BJ (cell line): ENCODE data around the gene CASKIN2. TPM values are rescaled to one million over a fixed set of nuclear protein-coding genes. Genes with fewer than 3 reads are reported as not detected.

Experiments used
- CTCF ChIA-PET: fragments of 350-600 bp; formaldehyde crosslinking; extraction: SDS; loops from one replicate; lab custom pipeline; 2021; ENCODE audit warnings: antibody characterized with exemption, inconsistent platforms; lab: Yijun Ruan, JAX
- POLR2A ChIA-PET: fragments of 300-600 bp; sonication (Branson Sonifier 250); formaldehyde crosslinking; extraction: SDS; loops from one replicate; lab custom pipeline; 2021; ENCODE audit warnings: antibody characterized with exemption; lab: Charles Lee
- DNase-seq: peaks from one replicate; pipeline ENCODE4 v3.0.0-alpha.2; 2011; ENCODE audit warnings: low read depth
- H3K27me3 ChIP-seq: 2 replicates; pipeline ENCODE4 v1.6.0; 2011; ENCODE audit warnings: low read length; ENCODE audit not compliant: control insufficient read depth, insufficient read depth
- H3K36me3 ChIP-seq: 2 replicates; pipeline ENCODE4 v1.5.1; 2011; ENCODE audit warnings: low read length; ENCODE audit not compliant: control insufficient read depth, insufficient read depth
- H3K4me3 ChIP-seq: 2 replicates; pipeline ENCODE4 v1.5.1; 2011; ENCODE audit warnings: low read depth, mild to moderate bottlenecking, control low read depth, low read length
- CTCF ChIP-seq: IDR thresholded peaks from 2 replicates; pipeline ENCODE4 v1.5.1; 2011; ENCODE audit warnings: low read depth, mild to moderate bottlenecking, control low read depth, inconsistent platforms, low read length, moderate library complexity; ENCODE audit not compliant: insufficient read depth
- polyA plus RNA-seq: library from polyadenylated mRNA; depleted of rRNA; stranded (reverse); fragments of >200 nt; gene quantifications from 2 replicates; pipeline ENCODE4 v1.2.3, GENCODE V29; 2011

The CASKIN2 gene
- polyA plus RNA-seq, 1 experiment: 4.8 TPM

GRCh38 chr17:75512926-75513640 is 2.3 kb downstream of the CASKIN2 start:
- CTCF ChIA-PET: interaction anchor here (0.8 to 2.0 kb wide), 6 partner anchors 9 to 365 kb away, joined by 3 to 8 read pairs (median 4); partner anchors contain the start of genes SLC25A19, SMIM5 and TRIM47
- Histone ChIP-seq H3K4me3 (no peak overlapping the region), H3K27me3 (no peaks in the 10 kb centered on the region), H3K36me3 (peaks cover 6% of the 10 kb centered on the region)
- POLR2A ChIA-PET: no interaction called here
- TF ChIP-seq CTCF: no peak
- no peak for DNase-seq

- ChIA-PET POLR2A (no interaction called here), CTCF (interaction anchor here (0.7 to 2.0 kb wide), 4 partner anchors 8 to 222 kb away, joined by 3 to 8 read pairs (median 3); partner anchors contain the start of gene SLC25A19)
- H3K27me3 ChIP-seq: no peaks in the 10 kb centered on the region
- DNase-seq: no peak
- no peak for TF ChIP-seq CTCF
- no peak overlapping the region for H3K4me3 ChIP-seq
- peaks cover 8% of the 10 kb centered on the region for H3K36me3 ChIP-seq
Measured at GRCh38 chr17:75511610-75512575, 3.4 kb downstream of the CASKIN2 start.

- Histone ChIP-seq H3K36me3 (peaks cover 14% of the 10 kb centered on the region), H3K27me3 (no peaks in the 10 kb centered on the region), H3K4me3 (no peak overlapping the region)
- POLR2A ChIA-PET: no interaction called here
- CTCF ChIA-PET: interaction anchor here (0.7 to 1.1 kb wide), 2 partner anchors 88 to 90 kb away, joined by 3 read pairs; no protein-coding TSS in a partner anchor
- no peak for DNase-seq
- no peak for TF ChIP-seq CTCF
Measured at GRCh38 chr17:75511270-75511609, 4.1 kb downstream of the CASKIN2 start.

GRCh38 chr17:75509528-75510258 is 5.6 kb downstream of the CASKIN2 start:
- Histone ChIP-seq H3K4me3 (no peak overlapping the region), H3K27me3 (no peaks in the 10 kb centered on the region), H3K36me3 (peaks cover 17% of the 10 kb centered on the region)
- no peak for TF ChIP-seq CTCF
- CTCF ChIA-PET: interaction anchor here (0.9 to 1.3 kb wide), 2 partner anchors 9 to 15 kb away, joined by 3 to 5 read pairs; no protein-coding TSS in a partner anchor
- no peak for DNase-seq
- POLR2A ChIA-PET: no interaction called here
